Measurements from ENCODE around the gene ABCC6. TPM values are rescaled to one million over a fixed set of nuclear protein-coding genes. Genes with fewer than 3 reads are reported as not detected.

The ABCC6 gene
- total RNA-seq, 1 experiment from 2014 or later: 2.7 TPM

- BruUV-seq (replicated peaks): no TSS peak
- POLR2A ChIA-PET: no interaction called here
- intact Hi-C loops (cut with micrococcal nuclease): no loop called here
Measured at GRCh38 chr16:16139061-16139460, 84.2 kb downstream of the ABCC6 start.

More at GRCh38 chr16:16139061-16139460, 84.2 kb downstream of the ABCC6 start:
- TF ChIP-seq, protein P1, sequence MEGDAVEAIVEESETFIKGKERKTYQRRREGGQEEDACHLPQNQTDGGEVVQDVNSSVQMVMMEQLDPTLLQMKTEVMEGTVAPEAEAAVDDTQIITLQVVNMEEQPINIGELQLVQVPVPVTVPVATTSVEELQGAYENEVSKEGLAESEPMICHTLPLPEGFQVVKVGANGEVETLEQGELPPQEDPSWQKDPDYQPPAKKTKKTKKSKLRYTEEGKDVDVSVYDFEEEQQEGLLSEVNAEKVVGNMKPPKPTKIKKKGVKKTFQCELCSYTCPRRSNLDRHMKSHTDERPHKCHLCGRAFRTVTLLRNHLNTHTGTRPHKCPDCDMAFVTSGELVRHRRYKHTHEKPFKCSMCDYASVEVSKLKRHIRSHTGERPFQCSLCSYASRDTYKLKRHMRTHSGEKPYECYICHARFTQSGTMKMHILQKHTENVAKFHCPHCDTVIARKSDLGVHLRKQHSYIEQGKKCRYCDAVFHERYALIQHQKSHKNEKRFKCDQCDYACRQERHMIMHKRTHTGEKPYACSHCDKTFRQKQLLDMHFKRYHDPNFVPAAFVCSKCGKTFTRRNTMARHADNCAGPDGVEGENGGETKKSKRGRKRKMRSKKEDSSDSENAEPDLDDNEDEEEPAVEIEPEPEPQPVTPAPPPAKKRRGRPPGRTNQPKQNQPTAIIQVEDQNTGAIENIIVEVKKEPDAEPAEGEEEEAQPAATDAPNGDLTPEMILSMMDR (IDR thresholded peaks at IDR 0.05 in 2 of 3, conservative IDR thresholded peaks at IDR 0.05 in 1 of 3; ENCODE audit: borderline replicate concordance in 1 of 3, insufficient read depth in 1 of 3, low read depth in 2 of 3, low read length in 2 of 3): no peak
- no peak for TF ChIP-seq YY1 (IDR thresholded peaks at IDR 0.05; ENCODE audit: extremely low read depth, insufficient replicate concordance, low read depth, low read length)
- TF ChIP-seq, protein P2, sequence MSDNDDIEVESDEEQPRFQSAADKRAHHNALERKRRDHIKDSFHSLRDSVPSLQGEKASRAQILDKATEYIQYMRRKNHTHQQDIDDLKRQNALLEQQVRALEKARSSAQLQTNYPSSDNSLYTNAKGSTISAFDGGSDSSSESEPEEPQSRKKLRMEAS (IDR thresholded peaks at IDR 0.05): no peak
- no peak for TF ChIP-seq POLR2AphosphoS5 (IDR thresholded peaks at IDR 0.05; ENCODE audit: low read depth, low read length)
- TF ChIP-seq SRF (IDR thresholded peaks at IDR 0.05; ENCODE audit: low read depth): no peak
- no peak for TF ChIP-seq TCF7L2 (IDR thresholded peaks at IDR 0.05; ENCODE audit: borderline replicate concordance, extremely low read depth, insufficient read depth, insufficient read length)
- no peak for TF ChIP-seq SP1 (IDR thresholded peaks at IDR 0.05; ENCODE audit: low read depth)
- TF ChIP-seq EGR1 (IDR thresholded peaks at IDR 0.05; ENCODE audit: low read depth): no peak
- no peak for TF ChIP-seq CBX3 (IDR thresholded peaks at IDR 0.05; ENCODE audit: low read depth)
- TF ChIP-seq, protein P3, sequence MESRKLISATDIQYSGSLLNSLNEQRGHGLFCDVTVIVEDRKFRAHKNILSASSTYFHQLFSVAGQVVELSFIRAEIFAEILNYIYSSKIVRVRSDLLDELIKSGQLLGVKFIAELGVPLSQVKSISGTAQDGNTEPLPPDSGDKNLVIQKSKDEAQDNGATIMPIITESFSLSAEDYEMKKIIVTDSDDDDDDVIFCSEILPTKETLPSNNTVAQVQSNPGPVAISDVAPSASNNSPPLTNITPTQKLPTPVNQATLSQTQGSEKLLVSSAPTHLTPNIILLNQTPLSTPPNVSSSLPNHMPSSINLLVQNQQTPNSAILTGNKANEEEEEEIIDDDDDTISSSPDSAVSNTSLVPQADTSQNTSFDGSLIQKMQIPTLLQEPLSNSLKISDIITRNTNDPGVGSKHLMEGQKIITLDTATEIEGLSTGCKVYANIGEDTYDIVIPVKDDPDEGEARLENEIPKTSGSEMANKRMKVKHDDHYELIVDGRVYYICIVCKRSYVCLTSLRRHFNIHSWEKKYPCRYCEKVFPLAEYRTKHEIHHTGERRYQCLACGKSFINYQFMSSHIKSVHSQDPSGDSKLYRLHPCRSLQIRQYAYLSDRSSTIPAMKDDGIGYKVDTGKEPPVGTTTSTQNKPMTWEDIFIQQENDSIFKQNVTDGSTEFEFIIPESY (IDR thresholded peaks at IDR 0.05; ENCODE audit: extremely low read depth, insufficient replicate concordance, low read length): no peak
- H3K9me3 ChIP-seq (ENCODE audit: control insufficient read depth in 1 of 2, insufficient read depth in 1 of 2, low read depth in 1 of 2, low read length in 2 of 2): no peaks in the 10 kb centered on the region
- peaks cover 42 to 61% of the 10 kb centered on the region in 2 experiments for H3K36me3 ChIP-seq (ENCODE audit: control insufficient read depth in 1 of 2, insufficient read depth in 2 of 2, low read length in 2 of 2)
- H3K4me2 ChIP-seq (ENCODE audit: low read length): no peak overlapping the region
- H3K27me3 ChIP-seq (ENCODE audit: insufficient read depth, low read length): no peaks in the 10 kb centered on the region
- no peaks in the 10 kb centered on the region; the same call in 1 of the 2 replicates for H3K79me2 ChIP-seq (ENCODE audit: insufficient read depth, low read length)
- H3K27ac ChIP-seq (ENCODE audit: low read depth, low read length): no peak overlapping the region
- DNase-seq (ENCODE audit: low read depth, low spot score): no peak
- RAD21 ChIA-PET (ENCODE audit: low non-redundant PET in 1 of 2, low total read pairs in 2 of 2, uncharacterized antibody in 2 of 2, unreplicated experiment in 2 of 2): no interaction called here
- ATAC-seq: no peak
- no peaks in the 10 kb centered on the region for H3K9me2 ChIP-seq (ENCODE audit: insufficient read depth)
- peaks cover 0 to 3% of the 10 kb centered on the region in 2 experiments; a peak in 1 of 4 replicates for H3K4me1 ChIP-seq (ENCODE audit: control insufficient read depth in 1 of 2, insufficient read depth in 2 of 2, low read length in 2 of 2)
- H2AFZ ChIP-seq (ENCODE audit: low read depth, low read length, poor library complexity, severe bottlenecking): no peak overlapping the region
- no peaks in the 10 kb centered on the region for H4K20me1 ChIP-seq (ENCODE audit: insufficient read depth)
- H3K9ac ChIP-seq (ENCODE audit: low read length): no peak overlapping the region
- CTCF ChIA-PET: no interaction called here
- no peak overlapping the region for H3K4me3 ChIP-seq (replicated peaks in 1 of 2; ENCODE audit: low read depth in 1 of 2, low read length in 2 of 2)

All from HCT116 (cell line).